Thyroid gland (tissue), 4 donors: ENCODE measurements around the gene GGCX. TPM values are rescaled to one million over a fixed set of nuclear protein-coding genes. Genes with fewer than 3 reads are reported as not detected.

ENCODE experiments used
- DNase-seq, 2 donors: peaks; one replicate each; pipeline ENCODE4 v3.0.0-alpha.2; 2019
- H3K27ac ChIP-seq, 3 donors: fragments of 200-600 bp; sonication (generic); 1 replicate in 2 of 3; 2 replicates in 1 of 3; pipeline ENCODE4 v1.5.1; 2016 to 2019; ENCODE audit warnings: mild to moderate bottlenecking in 1 of 3, moderate library complexity in 1 of 3
- H3K27me3 ChIP-seq: fragments of 200-600 bp; sonication (generic); one replicate; pipeline ENCODE4 v1.5.1; 2019
- H3K36me3 ChIP-seq, 2 donors: fragments of 200-600 bp; sonication (generic); one replicate each; pipeline ENCODE4 v1.5.1; 2016 to 2019
- H3K4me1 ChIP-seq, 2 donors: fragments of 200-600 bp; sonication (generic); one replicate each; pipeline ENCODE4 v1.5.1; 2017 to 2019
- H3K4me3 ChIP-seq, 3 donors: fragments of 200-600 bp; sonication (generic); replicated peaks in 1 of 3; 1 replicate in 2 of 3; 2 replicates in 1 of 3; pipeline ENCODE4 v1.5.1; 2016; ENCODE audit warnings: mild to moderate bottlenecking in 1 of 3
- H3K9me3 ChIP-seq: fragments of 200-600 bp; sonication (generic); one replicate; pipeline ENCODE4 v1.5.1; 2017
- POLR2A ChIP-seq, 2 donors: fragments of 450-650 bp; IDR thresholded peaks; one replicate each; pipeline ENCODE4 v1.6.1; 2017; ENCODE audit warnings: antibody characterized with exemption in 2 of 2, mild to moderate bottlenecking in 2 of 2, moderate library complexity in 1 of 2
- WGBS, 2 donors: methylation state at CpG; one replicate each; pipeline ENCODE4 v1.1.5; 2017; 5-methylcytosine and 5-hydroxymethylcytosine counted together
- intact Hi-C: fragments of 100-400 bp; cut with DNase I; formaldehyde crosslinking; loops from one replicate; pipeline ENCODE4 v1.15.1; 2023
- total RNA-seq, 4 donors: library from RNA; depleted of rRNA; stranded (reverse); fragments of >200 nt; gene quantifications; one replicate each; pipeline ENCODE4 v1.2.3, GENCODE V29; 2016
- TF ChIP-seq, protein P1 (sequence below), 6 experiments: fragments of 200-600 bp in 3 of 6; fragments of 450-650 bp in 3 of 6; sonication (generic) in 3 of 6; IDR thresholded peaks; one replicate each; pipeline ENCODE4 v1.5.1; 2016 to 2019; ENCODE audit warnings: antibody characterized with exemption in 6 of 6, mild to moderate bottlenecking in 2 of 6, inconsistent platforms in 1 of 6, moderate library complexity in 1 of 6

GGCX gene
- total RNA-seq, 4 donors from 2014 or later: 39.5 to 81.9 (median 51.6) TPM

DNA sequence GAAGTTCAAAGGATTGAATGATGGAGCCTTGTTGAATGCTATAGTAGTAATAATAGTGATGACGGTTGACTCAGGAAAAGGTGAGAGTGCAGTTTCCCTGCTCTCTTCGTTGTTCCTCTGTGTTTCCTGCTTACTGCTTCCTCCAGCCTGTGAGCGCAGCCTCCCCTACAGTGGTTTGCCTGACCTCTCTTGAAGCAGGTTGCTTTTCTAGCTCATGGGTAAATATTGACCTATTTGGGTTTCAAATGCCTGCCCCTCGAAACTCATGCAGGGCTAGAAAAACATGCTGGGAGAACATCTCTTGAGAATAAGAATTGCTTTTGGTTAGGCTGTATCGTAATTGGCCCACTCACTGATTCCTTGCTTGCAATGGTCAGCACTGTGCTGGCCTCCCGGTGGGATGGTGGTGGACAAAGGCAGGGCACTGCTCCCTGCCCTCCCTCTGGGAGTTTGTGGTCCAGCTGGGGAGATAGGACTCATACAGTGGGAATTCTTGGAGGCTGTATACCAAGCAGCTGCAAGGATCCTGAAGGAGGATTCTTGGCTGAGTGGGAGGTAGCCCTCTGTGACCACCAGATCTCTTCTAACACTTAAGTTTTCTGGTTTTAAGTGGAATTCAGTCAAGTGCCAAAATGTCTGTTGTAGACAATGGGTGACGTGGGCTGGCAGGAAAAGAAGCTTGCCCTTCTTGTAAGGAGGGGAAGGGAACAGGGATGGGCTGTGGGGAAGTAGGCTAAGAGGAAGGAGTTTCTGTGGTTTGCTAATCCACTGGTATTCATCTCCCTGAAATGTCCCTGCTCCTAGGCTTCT lies 28.9 kb upstream of the GGCX start:
- H3K4me1 ChIP-seq: peaks cover 30 to 77% of the 10 kb centered on the region in 2 donors

DNA sequence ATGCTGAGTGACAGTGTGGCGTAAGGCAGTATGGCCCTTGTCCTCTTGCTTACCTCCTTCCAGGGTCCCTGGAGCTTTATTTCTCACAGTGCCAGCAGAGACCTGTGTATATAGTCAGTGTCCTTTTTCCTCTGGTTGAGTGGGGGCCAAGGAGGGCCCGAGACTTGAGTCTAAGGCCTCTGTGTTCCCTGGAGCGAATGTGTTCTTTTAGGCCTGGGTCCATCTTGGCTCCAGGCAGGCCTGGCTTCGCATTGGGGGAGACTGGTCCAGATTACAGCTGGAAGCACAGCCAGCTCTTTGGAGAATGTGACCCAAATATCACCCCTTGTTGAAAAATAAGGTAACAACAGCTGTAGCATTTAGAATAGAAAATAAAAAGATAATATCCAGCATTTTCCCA lies 27.9 kb upstream of the GGCX start:
- WGBS, 2 donors: 79 to 88% methylated on average over 4 of the region's 4 CpGs
- TF ChIP-seq POLR2A (IDR thresholded peaks at IDR 0.05): no peak
- TF ChIP-seq, protein P1, sequence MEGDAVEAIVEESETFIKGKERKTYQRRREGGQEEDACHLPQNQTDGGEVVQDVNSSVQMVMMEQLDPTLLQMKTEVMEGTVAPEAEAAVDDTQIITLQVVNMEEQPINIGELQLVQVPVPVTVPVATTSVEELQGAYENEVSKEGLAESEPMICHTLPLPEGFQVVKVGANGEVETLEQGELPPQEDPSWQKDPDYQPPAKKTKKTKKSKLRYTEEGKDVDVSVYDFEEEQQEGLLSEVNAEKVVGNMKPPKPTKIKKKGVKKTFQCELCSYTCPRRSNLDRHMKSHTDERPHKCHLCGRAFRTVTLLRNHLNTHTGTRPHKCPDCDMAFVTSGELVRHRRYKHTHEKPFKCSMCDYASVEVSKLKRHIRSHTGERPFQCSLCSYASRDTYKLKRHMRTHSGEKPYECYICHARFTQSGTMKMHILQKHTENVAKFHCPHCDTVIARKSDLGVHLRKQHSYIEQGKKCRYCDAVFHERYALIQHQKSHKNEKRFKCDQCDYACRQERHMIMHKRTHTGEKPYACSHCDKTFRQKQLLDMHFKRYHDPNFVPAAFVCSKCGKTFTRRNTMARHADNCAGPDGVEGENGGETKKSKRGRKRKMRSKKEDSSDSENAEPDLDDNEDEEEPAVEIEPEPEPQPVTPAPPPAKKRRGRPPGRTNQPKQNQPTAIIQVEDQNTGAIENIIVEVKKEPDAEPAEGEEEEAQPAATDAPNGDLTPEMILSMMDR (IDR thresholded peaks at IDR 0.05): no peak
- Histone ChIP-seq H3K36me3 (no peaks in the 10 kb centered on the region), H3K4me1 (peaks cover 21 to 80% of the 10 kb centered on the region in 2 donors), H3K9me3 (no peaks in the 10 kb centered on the region), H3K27ac (peak overlapping the region; percentile 2 to 88 (median 73)), H3K27me3 (no peaks in the 10 kb centered on the region), H3K4me3 (no peak overlapping the region)
- no peak for DNase-seq
- intact Hi-C loops: no loop called here

More for the DNA sequence above, 28.9 kb upstream of the GGCX start:
- intact Hi-C loops: no loop called here
- Histone ChIP-seq H3K9me3 (no peaks in the 10 kb centered on the region), H3K4me3 (no peak overlapping the region), H3K27ac (peak overlapping the region; percentile 63 to 88 (median 73)), H3K36me3 (no peaks in the 10 kb centered on the region), H3K27me3 (no peaks in the 10 kb centered on the region)
- WGBS, 2 donors: 47 to 53% methylated on average over 7 of the region's 7 CpGs
- TF ChIP-seq POLR2A (IDR thresholded peaks at IDR 0.05): no peak
- TF ChIP-seq, protein P1 (IDR thresholded peaks at IDR 0.05): no peak
- peak; percentile 34 to 51 for DNase-seq

DNA sequence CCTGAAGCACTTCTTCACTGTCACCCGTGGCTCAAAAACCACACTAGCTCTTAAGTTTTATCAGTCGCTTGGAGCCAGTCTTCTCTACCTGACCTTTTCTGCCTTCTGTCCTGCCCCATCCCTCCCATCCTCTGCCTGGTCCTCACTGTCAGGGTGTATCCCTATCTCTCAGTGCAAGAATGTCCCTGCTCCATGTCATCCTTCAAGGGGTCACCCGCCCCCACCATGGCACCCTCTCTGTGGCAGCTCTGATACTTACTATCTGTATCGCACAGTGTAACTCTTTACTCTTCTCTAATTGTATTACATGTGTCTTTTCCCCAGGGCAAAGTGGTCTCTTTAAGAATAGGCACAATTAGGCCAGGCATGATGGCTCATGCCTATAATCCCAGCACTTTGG lies 27.4 kb upstream of the GGCX start:
- peaks cover 19 to 82% of the 10 kb centered on the region in 2 donors for H3K4me1 ChIP-seq
- no peak overlapping the region for H3K4me3 ChIP-seq
- intact Hi-C loops: no loop called here
- H3K27ac ChIP-seq: peak overlapping the region; percentile 2 to 88 (median 73)
- H3K27me3 ChIP-seq: no peaks in the 10 kb centered on the region
- 74 to 79% methylated on average over 4 of the region's 4 CpGs for WGBS, 2 donors
- no peak for DNase-seq
- H3K36me3 ChIP-seq: no peaks in the 10 kb centered on the region
- TF ChIP-seq, protein P1 (IDR thresholded peaks at IDR 0.05): no peak
- no peak for TF ChIP-seq POLR2A (IDR thresholded peaks at IDR 0.05)
- H3K9me3 ChIP-seq: no peaks in the 10 kb centered on the region

DNA sequence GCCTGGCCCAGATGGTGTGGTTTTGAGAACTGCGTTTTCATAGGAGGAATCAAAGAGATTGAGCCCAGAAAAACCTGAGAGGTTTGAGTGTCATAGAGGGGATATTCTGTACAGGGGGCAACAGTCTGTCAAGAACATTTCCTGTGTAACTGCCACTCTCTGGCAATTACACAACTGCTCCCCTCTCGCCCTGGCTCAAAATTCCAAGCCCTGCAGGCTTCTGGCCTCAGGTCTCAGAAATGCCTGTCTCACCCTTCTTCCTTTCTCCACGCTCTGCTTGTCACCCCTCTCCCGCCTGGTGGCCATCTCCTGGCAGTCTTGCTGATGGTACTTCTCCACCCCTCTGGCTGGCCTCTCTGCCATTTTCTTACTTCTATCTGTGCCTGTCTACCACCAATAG lies 26.9 kb upstream of the GGCX start:
- TF ChIP-seq, protein P1 (IDR thresholded peaks at IDR 0.05): no peak
- no peak for TF ChIP-seq POLR2A (IDR thresholded peaks at IDR 0.05)
- intact Hi-C loops: no loop called here

DNA sequence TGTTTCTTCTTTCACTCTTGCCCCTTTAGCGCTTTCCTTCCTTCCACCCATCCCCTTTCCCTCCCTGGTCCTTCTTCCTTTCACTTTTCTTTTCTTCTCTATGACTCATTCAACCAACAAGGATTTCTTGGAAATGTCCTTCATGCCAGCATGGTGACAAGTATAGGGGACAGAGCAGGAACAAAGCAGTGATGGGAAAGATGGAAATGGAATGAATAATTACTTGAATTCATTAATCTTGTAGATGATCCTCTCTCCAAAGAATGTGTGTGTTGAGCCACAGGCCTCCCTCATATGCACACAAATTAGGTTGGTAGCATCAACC lies 24.4 kb upstream of the GGCX start:
- intact Hi-C loops: no loop called here
- Histone ChIP-seq H3K27me3 (no peaks in the 10 kb centered on the region), H3K9me3 (no peaks in the 10 kb centered on the region), H3K27ac (peak overlapping the region; percentile 80 to 92 (median 83)), H3K36me3 (peaks cover 5 to 6% of the 10 kb centered on the region in 2 donors), H3K4me3 (no peak overlapping the region), H3K4me1 (peaks cover 12 to 69% of the 10 kb centered on the region in 2 donors)
- DNase-seq: no peak
- 69 to 88% methylated on average over 1 of the region's 1 CpG for WGBS, 2 donors
- TF ChIP-seq POLR2A (IDR thresholded peaks at IDR 0.05): no peak
- TF ChIP-seq, protein P1 (IDR thresholded peaks at IDR 0.05): no peak

More for the DNA sequence above, 26.9 kb upstream of the GGCX start:
- peaks cover 19 to 84% of the 10 kb centered on the region in 2 donors for H3K4me1 ChIP-seq
- DNase-seq: no peak
- 68 to 85% methylated on average over 4 of the region's 4 CpGs for WGBS, 2 donors
- no peaks in the 10 kb centered on the region for H3K9me3 ChIP-seq
- no peaks in the 10 kb centered on the region for H3K27me3 ChIP-seq
- H3K36me3 ChIP-seq: no peaks in the 10 kb centered on the region
- peak overlapping the region; percentile 40 to 88 (median 73) for H3K27ac ChIP-seq
- H3K4me3 ChIP-seq: no peak overlapping the region
